GM21529 (cell line): ENCODE data around the gene OR10A3.

ENCODE experiments used
- ATAC-seq: cut with Tn5 transposase; IDR thresholded peaks from one replicate; pipeline ENCODE4 v1.9.1; 2021; ENCODE audit not compliant: unreplicated experiment

Gene OR10A3

DNA sequence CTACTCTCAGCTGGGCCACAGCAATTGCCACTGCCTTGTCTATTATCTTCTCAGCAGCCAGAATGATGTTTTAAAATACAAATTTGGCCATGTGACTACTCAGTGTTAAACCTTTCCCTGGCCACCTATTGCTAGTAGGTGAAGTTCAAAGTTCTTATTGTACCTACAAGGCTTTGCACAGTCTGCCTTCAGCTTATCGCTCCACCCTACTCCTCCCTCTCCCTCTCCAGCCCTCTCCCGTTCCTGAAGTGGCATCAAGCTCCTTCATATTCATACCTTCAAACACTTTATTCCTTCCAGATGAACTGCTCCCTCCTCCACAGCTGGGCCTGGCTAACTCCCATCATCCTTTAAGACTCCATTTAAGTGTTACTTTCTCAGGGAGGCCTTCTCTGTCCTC, 47.7 kb downstream of the OR10A3 start:
- ATAC-seq = no peak

DNA sequence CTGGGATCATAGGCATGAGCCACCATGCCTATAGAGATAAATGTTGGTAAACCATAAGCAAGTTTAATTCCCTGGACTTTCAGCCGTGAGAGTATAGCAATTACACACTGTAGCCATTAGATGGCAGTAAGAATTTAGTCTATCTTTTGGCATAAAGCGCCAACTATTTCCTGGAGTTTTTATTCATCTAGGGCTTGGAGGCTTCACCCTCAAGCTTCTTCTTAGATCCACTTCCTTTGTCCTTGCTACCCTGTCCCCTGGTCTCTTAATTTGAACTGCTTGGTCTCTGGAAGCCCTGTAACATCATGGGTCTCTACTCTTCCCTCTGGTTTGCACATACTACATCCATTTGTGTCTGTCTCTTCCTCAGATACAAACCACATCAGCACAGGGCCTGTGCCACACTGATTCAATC, 48.7 kb downstream of the OR10A3 start:
- peak; percentile 73 for ATAC-seq

DNA sequence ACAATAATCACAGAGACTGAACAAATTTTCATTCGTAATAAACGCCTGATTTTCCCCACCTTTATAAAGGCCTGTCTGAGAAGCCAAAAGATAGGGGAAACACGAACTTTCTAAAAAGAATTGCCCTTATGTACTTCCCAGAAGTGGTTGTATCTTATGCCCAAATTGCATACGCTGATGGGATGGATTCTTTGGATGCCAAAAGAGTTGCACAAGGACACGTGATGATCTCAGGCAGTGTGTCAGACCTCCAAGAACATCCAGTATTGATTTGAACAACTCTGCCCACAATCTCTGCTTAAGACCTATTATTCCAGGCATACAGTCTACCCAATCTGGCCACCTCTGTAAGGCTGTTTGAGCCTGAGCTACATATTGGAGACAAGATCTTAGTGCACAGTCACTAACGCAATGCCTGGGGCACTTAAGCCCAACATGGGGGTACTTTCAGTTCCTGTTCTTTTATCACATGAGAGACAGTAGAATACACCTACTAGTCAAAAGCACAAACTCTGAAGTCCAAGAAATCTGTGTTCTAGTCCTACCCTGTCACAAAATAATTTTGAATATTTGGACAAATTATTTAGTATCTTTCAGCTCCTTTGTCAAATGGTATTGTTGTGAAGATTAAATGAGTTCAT, 49.3 kb downstream of the OR10A3 start:
- ATAC-seq = peak; percentile 53

DNA sequence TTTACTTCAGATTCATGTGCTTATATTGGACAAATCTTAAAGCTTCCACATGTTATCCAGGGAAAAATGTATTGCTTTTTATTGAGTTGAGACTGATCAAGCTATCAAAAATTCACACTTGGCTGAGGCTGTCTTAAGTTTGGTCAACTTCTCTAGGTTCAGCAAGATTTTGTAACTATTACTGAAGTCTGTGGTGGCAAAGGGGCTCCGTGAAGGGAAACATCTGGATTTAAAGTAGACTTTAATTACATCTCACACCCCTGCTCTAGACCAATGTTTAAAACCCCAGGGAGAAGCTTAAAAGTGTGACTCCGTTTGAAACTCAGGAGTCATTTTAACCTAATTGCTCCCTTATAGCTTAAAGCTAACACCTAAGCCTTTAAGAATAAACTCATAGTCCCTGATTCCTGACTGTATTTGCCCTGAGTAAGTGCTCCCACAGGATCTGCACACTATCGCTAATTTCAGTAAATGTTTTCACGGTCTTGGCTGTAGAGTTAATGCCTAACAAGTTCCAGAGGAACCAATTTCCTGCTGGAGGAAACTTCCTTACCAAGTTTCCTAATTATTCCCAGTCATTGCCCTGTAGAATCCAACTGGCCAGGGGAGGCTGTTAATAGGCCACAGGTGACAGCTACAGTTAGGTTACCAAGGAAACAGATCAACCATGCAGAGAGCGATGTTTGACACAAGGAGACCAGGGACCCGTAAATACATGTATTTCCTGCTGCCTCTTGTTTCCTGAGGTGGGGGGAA, 50.9 kb downstream of the OR10A3 start:
- ATAC-seq = peak; percentile 32

DNA sequence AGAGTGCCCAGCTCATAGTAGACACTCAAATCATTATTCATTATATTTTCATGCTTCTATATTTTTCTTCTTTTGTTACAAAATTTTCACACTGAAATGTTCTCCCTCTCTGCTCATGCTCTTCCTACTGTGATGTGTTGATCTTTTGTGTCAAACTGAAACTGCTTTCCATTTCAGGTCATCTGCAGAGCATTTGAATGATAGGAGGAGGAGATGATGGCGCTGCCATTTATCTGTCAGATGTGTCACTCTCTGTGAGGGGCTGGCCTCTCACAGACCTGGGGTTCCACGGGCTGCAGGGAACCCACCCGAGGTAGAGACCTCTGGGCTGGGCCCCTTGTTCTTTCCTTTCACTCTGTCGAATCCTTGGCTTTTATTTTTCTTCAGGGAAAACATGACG, 51.5 kb downstream of the OR10A3 start:
- ATAC-seq = peak; percentile 48
